IPS DF 19.7 (cell line): ENCODE data around the gene CREBZF.
"Not testable (repeated sequence)": the region's sequence is repeated elsewhere in the genome, so short reads cannot be mapped to it uniquely, and the experiment has no call there.

Source experiments
- DNase-seq: peaks from one replicate; pipeline ENCODE4 v3.0.0-alpha.2; 2013; ENCODE audit warnings: low read depth, low spot score

The CREBZF gene

GRCh38 chr11:85626496-85626895 lies 38.4 kb downstream of the CREBZF start:
- DNase-seq, result no peak

GRCh38 chr11:85620256-85620655 lies 44.7 kb downstream of the CREBZF start:
- no peak for DNase-seq

- no peak for DNase-seq
These were observed 45.4 kb downstream of the CREBZF start for GRCh38 chr11:85619499-85619898.

- DNase-seq, result not testable (repeated sequence)
These were observed 53.3 kb downstream of the CREBZF start for GRCh38 chr11:85611643-85612042.
